ENCODE data around the gene PRDM1. TPM values are rescaled to one million over a fixed set of nuclear protein-coding genes. Genes with fewer than 3 reads are reported as not detected.

Gene PRDM1
- total and polyA plus RNA-seq, 8 donors: under 0.01 to 22.7 (median 5.0) TPM

DNA sequence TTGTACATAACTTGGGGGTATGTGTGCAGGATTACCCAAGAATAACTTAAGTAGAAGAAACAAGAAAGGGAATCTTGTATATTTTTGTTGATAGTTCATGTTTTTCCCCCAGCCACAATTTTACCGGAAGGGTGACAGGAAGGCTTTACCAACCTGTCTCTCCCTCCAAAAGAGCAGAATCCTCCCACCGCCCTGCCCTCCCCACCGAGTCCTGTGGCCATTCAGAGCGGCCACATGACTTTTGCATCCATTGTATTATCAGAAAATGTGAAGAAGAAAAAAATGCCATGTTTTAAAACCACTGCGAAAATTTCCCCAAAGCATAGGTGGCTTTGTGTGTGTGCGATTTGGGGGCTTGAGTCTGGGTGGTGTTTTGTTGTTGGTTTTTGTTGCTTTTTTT, 22.0 kb downstream of the PRDM1 start:
- TF ChIP-seq EP300 (IDR thresholded peaks at IDR 0.05) (no peak), POLR2AphosphoS5 (IDR thresholded peaks at IDR 0.05) (no peak), POLR2A (IDR thresholded peaks at IDR 0.05) (no peak)
- TF ChIP-seq, protein P1, sequence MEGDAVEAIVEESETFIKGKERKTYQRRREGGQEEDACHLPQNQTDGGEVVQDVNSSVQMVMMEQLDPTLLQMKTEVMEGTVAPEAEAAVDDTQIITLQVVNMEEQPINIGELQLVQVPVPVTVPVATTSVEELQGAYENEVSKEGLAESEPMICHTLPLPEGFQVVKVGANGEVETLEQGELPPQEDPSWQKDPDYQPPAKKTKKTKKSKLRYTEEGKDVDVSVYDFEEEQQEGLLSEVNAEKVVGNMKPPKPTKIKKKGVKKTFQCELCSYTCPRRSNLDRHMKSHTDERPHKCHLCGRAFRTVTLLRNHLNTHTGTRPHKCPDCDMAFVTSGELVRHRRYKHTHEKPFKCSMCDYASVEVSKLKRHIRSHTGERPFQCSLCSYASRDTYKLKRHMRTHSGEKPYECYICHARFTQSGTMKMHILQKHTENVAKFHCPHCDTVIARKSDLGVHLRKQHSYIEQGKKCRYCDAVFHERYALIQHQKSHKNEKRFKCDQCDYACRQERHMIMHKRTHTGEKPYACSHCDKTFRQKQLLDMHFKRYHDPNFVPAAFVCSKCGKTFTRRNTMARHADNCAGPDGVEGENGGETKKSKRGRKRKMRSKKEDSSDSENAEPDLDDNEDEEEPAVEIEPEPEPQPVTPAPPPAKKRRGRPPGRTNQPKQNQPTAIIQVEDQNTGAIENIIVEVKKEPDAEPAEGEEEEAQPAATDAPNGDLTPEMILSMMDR (IDR thresholded peaks at IDR 0.05): no peak
- WGBS, 5 donors: 92 to 94% (median 94%) methylated on average over 6 of the region's 6 CpGs
- H3K36me3 ChIP-seq: peaks cover 0 to 55% (median 32%) of the 10 kb centered on the region in 4 donors
- H3K4me3 ChIP-seq: no peak overlapping the region
- no peaks in the 10 kb centered on the region for H3K9me3 ChIP-seq
- DNase-seq: no peak
- peaks cover 0 to 15% (median 11%) of the 10 kb centered on the region in 4 donors for H3K4me1 ChIP-seq
- peaks cover 0 to 9% (median 0%) of the 10 kb centered on the region in 3 donors for H3K27me3 ChIP-seq
- intact Hi-C loops (cut with DNase I; ENCODE audit: low total_unique reads): no loop called here
- no peak overlapping the region for H3K27ac ChIP-seq

DNA sequence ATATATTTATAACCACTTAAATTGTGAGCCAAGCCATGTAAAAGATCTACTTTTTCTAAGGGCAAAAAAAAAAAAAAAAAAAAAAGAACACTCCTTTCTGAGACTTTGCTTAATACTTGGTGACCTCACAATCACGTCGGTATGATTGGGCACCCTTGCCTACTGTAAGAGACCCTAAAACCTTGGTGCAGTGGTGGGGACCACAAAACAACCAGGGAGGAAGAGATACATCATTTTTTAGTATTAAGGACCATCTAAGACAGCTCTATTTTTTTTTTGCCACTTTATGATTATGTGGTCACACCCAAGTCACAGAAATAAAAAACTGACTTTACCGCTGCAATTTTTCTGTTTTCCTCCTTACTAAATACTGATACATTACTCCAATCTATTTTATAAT, 22.9 kb downstream of the PRDM1 start:
- intact Hi-C loops (cut with DNase I; ENCODE audit: low total_unique reads): no loop called here
- peaks cover 0 to 9% (median 0%) of the 10 kb centered on the region in 3 donors for H3K27me3 ChIP-seq
- H3K36me3 ChIP-seq: peaks cover 0 to 55% (median 32%) of the 10 kb centered on the region in 4 donors
- 89 to 96% (median 91%) methylated on average over 3 of the region's 3 CpGs for WGBS, 5 donors
- H3K4me1 ChIP-seq: peaks cover 0 to 7% (median 5%) of the 10 kb centered on the region in 4 donors
- H3K27ac ChIP-seq: no peak overlapping the region
- no peak for DNase-seq
- TF ChIP-seq POLR2A (IDR thresholded peaks at IDR 0.05) (no peak), EP300 (IDR thresholded peaks at IDR 0.05) (no peak), POLR2AphosphoS5 (IDR thresholded peaks at IDR 0.05) (no peak)
- TF ChIP-seq, protein P1 (IDR thresholded peaks at IDR 0.05): no peak
- no peaks in the 10 kb centered on the region for H3K9me3 ChIP-seq
- H3K4me3 ChIP-seq: no peak overlapping the region

GRCh38 chr6:106110164-106110826, 24.2 kb downstream of the PRDM1 start:
- no peaks in the 10 kb centered on the region for H3K9me3 ChIP-seq
- peak; percentile 53 to 67 for DNase-seq
- peaks cover 0 to 42% (median 21%) of the 10 kb centered on the region in 4 donors for H3K36me3 ChIP-seq
- H3K27ac ChIP-seq: no peak overlapping the region
- H3K4me3 ChIP-seq: no peak overlapping the region
- peaks cover 0 to 4% (median 0%) of the 10 kb centered on the region in 3 donors for H3K27me3 ChIP-seq
- WGBS, 5 donors: 46 to 66% (median 59%) methylated on average over 10 of the region's 10 CpGs
- intact Hi-C loops (cut with DNase I; ENCODE audit: low total_unique reads): no loop called here
- H3K4me1 ChIP-seq: peaks cover 0 to 7% (median 0%) of the 10 kb centered on the region in 4 donors
- TF ChIP-seq POLR2AphosphoS5 (IDR thresholded peaks at IDR 0.05): no peak
- TF ChIP-seq POLR2A (IDR thresholded peaks at IDR 0.05): no peak
- TF ChIP-seq EP300 (IDR thresholded peaks at IDR 0.05): no peak
- TF ChIP-seq, protein P1 (IDR thresholded peaks at IDR 0.05): no peak

DNA sequence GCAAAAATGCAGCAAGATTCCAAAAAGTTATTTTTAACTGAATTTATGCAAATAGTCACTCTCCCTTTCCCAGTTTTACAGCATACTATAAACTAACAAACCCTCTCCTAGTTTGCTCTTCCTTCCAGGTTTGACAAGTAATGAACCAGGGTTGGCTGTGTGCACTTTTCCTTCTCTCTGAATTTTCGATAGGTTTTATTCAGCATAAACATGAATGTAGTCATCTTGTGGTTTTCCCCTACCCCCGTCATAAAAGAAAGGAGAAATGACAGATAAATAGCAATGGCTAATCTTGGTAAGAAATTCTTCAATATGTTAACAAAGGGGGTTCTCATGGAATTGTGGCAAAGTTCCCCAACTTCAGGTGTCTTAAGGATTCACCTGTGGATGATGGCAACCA, 26.3 kb downstream of the PRDM1 start:
- Histone ChIP-seq H3K4me1 (peaks cover 0 to 7% (median 0%) of the 10 kb centered on the region in 4 donors), H3K9me3 (no peaks in the 10 kb centered on the region), H3K36me3 (peaks cover 0 to 21% (median under 1%) of the 10 kb centered on the region in 4 donors), H3K4me3 (no peak overlapping the region), H3K27ac (no peak overlapping the region), H3K27me3 (no peaks in the 10 kb centered on the region)
- TF ChIP-seq POLR2AphosphoS5 (IDR thresholded peaks at IDR 0.05): no peak
- no peak for TF ChIP-seq POLR2A (IDR thresholded peaks at IDR 0.05)
- TF ChIP-seq EP300 (IDR thresholded peaks at IDR 0.05): no peak
- TF ChIP-seq, protein P1 (IDR thresholded peaks at IDR 0.05): no peak
- 46 to 77% (median 71%) methylated on average over 2 of the region's 2 CpGs for WGBS, 5 donors
- DNase-seq: no peak
- intact Hi-C loops (cut with DNase I; ENCODE audit: low total_unique reads): no loop called here

Measured in stomach (tissue), 9 donors.